Hindlimb muscle (tissue), 1 donor: ENCODE results near the gene CYP4B1. TPM values are rescaled to one million over a fixed set of nuclear protein-coding genes. Genes with fewer than 3 reads are reported as not detected.

Experiments
- DNase-seq: peaks from one replicate; pipeline ENCODE4 v3.0.0-alpha.2; 2013
- polyA plus RNA-seq: library from polyadenylated mRNA; unstranded; fragments of 120-200 nt; gene quantifications from one replicate; pipeline ENCODE4 v1.2.1, GENCODE V29; 2013; ENCODE audit not compliant: insufficient read length

CYP4B1 gene
- polyA plus RNA-seq, 1 donor, result not detected

GRCh38 chr1:46797696-46798470 lies 963 bp upstream of the CYP4B1 start:
- DNase-seq, result no peak

DNA sequence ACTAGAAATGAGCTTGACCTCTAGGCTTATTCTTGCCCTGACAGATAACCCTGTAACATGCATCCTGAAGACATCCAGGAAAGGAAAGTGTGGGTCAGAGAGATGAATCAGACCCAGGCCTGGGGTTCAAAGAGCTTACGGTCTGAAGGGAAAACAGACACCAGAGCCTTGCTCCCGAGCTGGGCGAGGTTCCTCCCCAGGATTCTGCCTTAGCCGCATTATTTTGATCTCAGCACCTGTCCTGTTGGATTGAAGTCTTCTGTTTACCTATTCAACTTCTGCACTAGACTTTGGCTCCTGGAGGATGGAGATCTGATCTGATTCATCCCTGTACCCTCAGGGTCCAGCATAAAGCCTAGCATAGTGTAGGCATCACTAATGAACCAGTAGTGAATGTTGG lies 1.9 kb downstream of the CYP4B1 start:
- no peak for DNase-seq

GRCh38 chr1:46801323-46802055 lies 2.6 kb downstream of the CYP4B1 start:
- DNase-seq, result no peak

- DNase-seq, result no peak
Measured at GRCh38 chr1:46802081-46802480, 3.2 kb downstream of the CYP4B1 start.

- no peak for DNase-seq
Measured at GRCh38 chr1:46802901-46803574, 4.2 kb downstream of the CYP4B1 start.

GRCh38 chr1:46804027-46804889 lies 5.4 kb downstream of the CYP4B1 start:
- no peak for DNase-seq

- no peak for DNase-seq
Measured at GRCh38 chr1:46804926-46805325, 6.1 kb downstream of the CYP4B1 start.

- DNase-seq, result no peak
Measured at GRCh38 chr1:46805755-46806154, 6.9 kb downstream of the CYP4B1 start.

DNA sequence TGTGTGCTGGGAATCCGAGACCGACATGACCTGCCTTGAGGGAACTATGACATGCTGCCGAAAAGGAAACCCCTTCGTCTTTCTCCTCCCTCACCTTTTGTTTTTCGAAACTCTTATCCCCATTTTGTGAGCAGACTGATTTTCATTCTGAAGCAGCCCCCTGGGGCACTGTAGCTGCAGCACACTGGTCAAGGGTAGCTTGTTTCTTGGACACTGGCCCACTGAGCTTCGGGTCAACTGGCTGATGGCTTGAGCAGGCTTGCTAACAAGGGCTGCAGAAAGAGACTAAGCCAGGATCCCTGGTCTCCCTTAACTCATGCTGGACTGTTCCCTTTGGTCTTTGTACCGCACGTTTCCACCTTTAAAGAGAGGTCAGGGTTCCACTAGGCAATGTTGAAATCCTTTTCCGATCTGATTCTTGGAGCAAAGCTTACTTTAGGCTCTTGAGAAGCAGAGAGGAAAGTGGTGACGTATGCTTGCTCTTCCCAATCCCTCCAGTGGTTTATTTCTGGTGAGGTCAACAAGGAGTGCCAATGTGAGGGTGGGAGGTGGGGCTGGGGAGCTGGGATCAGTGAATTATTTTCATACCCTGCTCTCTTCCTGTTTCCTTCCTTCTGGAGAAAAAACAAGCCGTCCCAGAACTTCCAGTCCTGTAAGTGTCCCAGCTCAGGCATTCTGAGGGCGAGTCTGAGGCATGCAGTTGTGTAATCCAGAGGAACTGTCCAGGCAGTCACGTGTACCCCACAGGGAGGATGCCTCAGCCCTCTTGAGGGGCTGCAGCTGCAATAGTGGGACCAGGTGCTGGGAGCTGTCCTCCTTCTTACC lies 7.6 kb downstream of the CYP4B1 start:
- DNase-seq, result peak; percentile 7

DNA sequence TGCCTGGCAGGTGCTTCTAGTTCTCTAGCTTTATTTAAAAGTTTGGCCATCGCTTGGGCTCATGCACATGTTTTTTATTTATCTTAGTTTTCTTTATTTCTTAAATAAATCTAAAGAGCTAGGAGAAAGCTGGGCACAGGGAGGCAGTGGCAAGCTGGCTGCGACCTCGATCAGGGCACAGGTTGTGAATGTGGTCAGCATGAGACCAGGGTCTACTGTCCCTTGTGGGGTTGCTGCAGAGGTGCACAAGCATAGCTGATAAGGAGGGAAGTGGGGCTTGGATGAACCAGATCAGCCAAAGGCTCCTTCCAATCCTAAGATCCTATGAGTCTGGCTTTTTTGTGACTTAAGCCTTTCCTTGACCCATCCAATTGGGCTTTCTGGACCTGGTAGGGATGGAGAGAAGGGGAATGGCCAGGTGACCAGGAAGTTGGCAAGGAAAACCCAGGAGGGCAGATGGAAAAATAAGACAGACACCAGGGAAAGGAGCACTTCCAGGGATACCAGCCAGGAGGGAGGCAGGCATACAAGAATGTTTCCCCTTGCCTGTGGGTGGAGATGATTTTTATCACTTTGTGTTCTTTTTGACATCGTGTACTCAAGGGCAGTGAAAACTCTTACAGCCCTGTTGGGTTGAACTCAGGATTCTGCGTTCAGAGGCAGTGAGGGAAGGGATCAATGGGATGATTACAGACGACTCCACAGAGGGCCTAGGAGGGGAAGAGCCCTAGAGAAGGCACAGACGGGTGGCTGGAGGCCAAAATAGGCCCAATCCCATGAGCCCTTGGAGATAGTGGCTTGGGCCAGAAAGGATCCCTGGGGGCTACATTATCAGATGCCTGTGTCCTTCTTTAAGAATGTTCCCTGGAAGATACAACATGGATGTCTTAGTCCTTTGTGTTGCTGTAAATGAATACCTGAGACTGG lies 8.5 kb downstream of the CYP4B1 start:
- DNase-seq, result no peak

GRCh38 chr1:46809071-46809470 lies 10.2 kb downstream of the CYP4B1 start:
- DNase-seq, result no peak

GRCh38 chr1:46809904-46810303 lies 11.1 kb downstream of the CYP4B1 start:
- DNase-seq, result no peak

- DNase-seq, result no peak
Measured at GRCh38 chr1:46810596-46810995, 11.8 kb downstream of the CYP4B1 start.

GRCh38 chr1:46811053-46811452 lies 12.2 kb downstream of the CYP4B1 start:
- no peak for DNase-seq

GRCh38 chr1:46812065-46812963 lies 13.5 kb downstream of the CYP4B1 start:
- DNase-seq, result no peak

GRCh38 chr1:46812996-46813857 lies 14.4 kb downstream of the CYP4B1 start:
- DNase-seq, result no peak

- DNase-seq, result no peak
Measured at GRCh38 chr1:46813858-46814396, 15.1 kb downstream of the CYP4B1 start.

DNA sequence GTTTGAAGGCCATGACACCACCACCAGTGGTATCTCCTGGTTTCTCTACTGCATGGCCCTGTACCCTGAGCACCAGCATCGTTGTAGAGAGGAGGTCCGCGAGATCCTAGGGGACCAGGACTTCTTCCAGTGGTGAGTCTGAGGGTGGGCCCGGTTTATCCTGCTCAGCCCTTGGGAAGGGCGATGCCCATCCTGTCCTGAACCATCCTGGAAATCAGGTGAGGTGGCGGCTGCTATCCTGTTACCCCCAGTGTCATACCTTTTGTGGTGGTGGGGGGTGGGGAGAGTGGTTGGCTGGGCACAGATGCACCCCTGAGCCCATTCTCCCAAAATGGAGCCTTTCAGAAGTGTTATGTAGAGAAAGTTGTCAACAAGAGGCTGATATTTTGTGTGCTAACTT lies 16.3 kb downstream of the CYP4B1 start:
- DNase-seq, result no peak
